Measurements from ENCODE around the gene NTM.

DNA sequence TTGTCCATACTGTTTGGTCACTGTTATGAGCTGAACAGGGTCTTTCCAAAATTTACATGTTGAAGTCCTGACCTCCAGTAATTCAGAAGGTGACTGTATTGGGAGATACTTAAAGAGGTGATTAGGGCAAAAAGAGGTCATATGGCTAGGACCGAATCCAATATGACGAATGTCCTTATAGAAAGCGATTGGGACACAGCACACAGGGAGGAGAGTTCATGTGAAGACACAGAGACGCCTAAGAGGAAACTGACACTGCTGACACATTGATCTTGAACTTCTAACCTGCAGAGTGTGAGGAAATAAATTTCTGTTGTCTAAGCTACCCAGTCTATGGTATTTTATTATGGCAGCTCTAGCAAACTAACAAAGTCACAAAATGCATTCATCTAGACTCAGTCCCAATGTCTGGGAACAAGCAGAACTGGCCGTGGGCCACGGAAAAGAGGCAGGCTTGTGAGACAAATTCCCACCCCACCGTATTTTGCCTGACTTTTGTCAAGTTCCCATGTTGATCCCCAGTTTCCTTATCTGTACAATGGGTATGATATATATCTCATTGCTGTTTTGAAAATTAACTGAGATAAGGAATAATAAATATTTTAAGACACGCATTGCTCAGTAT, 295.0 kb downstream of the NTM start:
- TF ChIP-seq, protein P1, sequence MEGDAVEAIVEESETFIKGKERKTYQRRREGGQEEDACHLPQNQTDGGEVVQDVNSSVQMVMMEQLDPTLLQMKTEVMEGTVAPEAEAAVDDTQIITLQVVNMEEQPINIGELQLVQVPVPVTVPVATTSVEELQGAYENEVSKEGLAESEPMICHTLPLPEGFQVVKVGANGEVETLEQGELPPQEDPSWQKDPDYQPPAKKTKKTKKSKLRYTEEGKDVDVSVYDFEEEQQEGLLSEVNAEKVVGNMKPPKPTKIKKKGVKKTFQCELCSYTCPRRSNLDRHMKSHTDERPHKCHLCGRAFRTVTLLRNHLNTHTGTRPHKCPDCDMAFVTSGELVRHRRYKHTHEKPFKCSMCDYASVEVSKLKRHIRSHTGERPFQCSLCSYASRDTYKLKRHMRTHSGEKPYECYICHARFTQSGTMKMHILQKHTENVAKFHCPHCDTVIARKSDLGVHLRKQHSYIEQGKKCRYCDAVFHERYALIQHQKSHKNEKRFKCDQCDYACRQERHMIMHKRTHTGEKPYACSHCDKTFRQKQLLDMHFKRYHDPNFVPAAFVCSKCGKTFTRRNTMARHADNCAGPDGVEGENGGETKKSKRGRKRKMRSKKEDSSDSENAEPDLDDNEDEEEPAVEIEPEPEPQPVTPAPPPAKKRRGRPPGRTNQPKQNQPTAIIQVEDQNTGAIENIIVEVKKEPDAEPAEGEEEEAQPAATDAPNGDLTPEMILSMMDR (IDR thresholded peaks at IDR 0.05), result no peak
- TF ChIP-seq POLR2A (IDR thresholded peaks at IDR 0.05) (no peak), EP300 (IDR thresholded peaks at IDR 0.05) (no peak)
